Activated CD4-positive, alpha-beta T cell treated with anti-CD3 and anti-CD28 coated beads, Interleukin-2, amount 10 ng/mL, durations not matched to agents 7 days and 5 days (primary cell): ENCODE measurements around the gene USE1. TPM values are rescaled to one million over a fixed set of nuclear protein-coding genes. Genes with fewer than 3 reads are reported as not detected.

Experiments used
- CTCF ChIA-PET: fragments of 350-600 bp; sonication (Branson Sonifier 250); formaldehyde crosslinking; loops from one replicate; lab custom pipeline; 2021; ENCODE audit warnings: antibody characterized with exemption; lab: Charles Lee
- POLR2A ChIA-PET: fragments of 350-600 bp; sonication (Branson Sonifier 250); formaldehyde crosslinking; loops from one replicate; lab custom pipeline; 2021; ENCODE audit warnings: antibody characterized with exemption; lab: Charles Lee
- DNase-seq: peaks from one replicate; pipeline ENCODE4 v3.0.0-alpha.2; 2020
- H3K27ac Mint-ChIP-seq: one replicate; pipeline ENCODE4 v1.8.0; 2021; ENCODE audit warnings: mild to moderate bottlenecking, moderate library complexity, mixed read lengths
- H3K27me3 Mint-ChIP-seq: one replicate; pipeline ENCODE4 v1.8.0; 2021; ENCODE audit warnings: mixed read lengths
- H3K36me3 Mint-ChIP-seq: one replicate; pipeline ENCODE4 v1.8.0; 2021; ENCODE audit warnings: low read depth, mixed read lengths
- H3K4me1 Mint-ChIP-seq: one replicate; pipeline ENCODE4 v1.8.0; 2021; ENCODE audit warnings: mixed read lengths
- H3K4me3 Mint-ChIP-seq: one replicate; pipeline ENCODE4 v1.8.0; 2021; ENCODE audit warnings: mild to moderate bottlenecking, moderate library complexity, mixed read lengths
- H3K9me3 Mint-ChIP-seq: one replicate; pipeline ENCODE4 v1.8.0; 2021; ENCODE audit warnings: mixed read lengths
- total RNA-seq, 2 experiments: library from RNA; stranded (reverse); gene quantifications; one replicate each; pipeline ENCODE4 v1.2.3, GENCODE V29; 2021

Gene USE1
- total RNA-seq, 2 experiments from 2014 or later: 23.3 to 24.7 TPM

- POLR2A ChIA-PET: no interaction called here
- no peak for DNase-seq
- H3K9me3 Mint-ChIP-seq: no peaks in the 10 kb centered on the region
- CTCF ChIA-PET: interaction anchor here (0.6 to 3.9 kb wide), 6 partner anchors 10 to 47 kb away, joined by 4 to 17 read pairs (median 8); partner anchors contain the start of gene OCEL1
- no peak overlapping the region for H3K27ac Mint-ChIP-seq
- H3K4me3 Mint-ChIP-seq: no peak overlapping the region
- no peaks in the 10 kb centered on the region for H3K27me3 Mint-ChIP-seq
- no peaks in the 10 kb centered on the region for H3K36me3 Mint-ChIP-seq
- peaks cover 8% of the 10 kb centered on the region for H3K4me1 Mint-ChIP-seq
These were observed 44.1 kb downstream of the USE1 start for GRCh38 chr19:17259118-17259780.

GRCh38 chr19:17259934-17260333 is 44.8 kb downstream of the USE1 start:
- CTCF ChIA-PET: interaction anchor here (0.6 to 3.9 kb wide), 14 partner anchors 8 to 184 kb away, joined by 3 to 17 read pairs (median 4); partner anchors contain the start of genes ANKLE1, DDA1 and MYO9B
- no peaks in the 10 kb centered on the region for H3K36me3 Mint-ChIP-seq

GRCh38 chr19:17260842-17261325 is 45.7 kb downstream of the USE1 start:
- no peak overlapping the region for H3K27ac Mint-ChIP-seq
- peaks cover 17% of the 10 kb centered on the region for H3K4me1 Mint-ChIP-seq
- H3K36me3 Mint-ChIP-seq: no peaks in the 10 kb centered on the region
- H3K4me3 Mint-ChIP-seq: no peak overlapping the region
- H3K9me3 Mint-ChIP-seq: no peaks in the 10 kb centered on the region
- peak; percentile 93 for DNase-seq
- ChIA-PET POLR2A (no interaction called here), CTCF (interaction anchor here (0.6 to 3.9 kb wide), 15 partner anchors 9 to 1018 kb away, joined by 3 to 17 read pairs (median 4); partner anchors contain the start of genes ANKLE1, DDA1 and MYO9B)
- no peaks in the 10 kb centered on the region for H3K27me3 Mint-ChIP-seq

More at GRCh38 chr19:17259934-17260333, 44.8 kb downstream of the USE1 start:
- H3K27me3 Mint-ChIP-seq: no peaks in the 10 kb centered on the region
- no peak overlapping the region for H3K27ac Mint-ChIP-seq
- peaks cover 15% of the 10 kb centered on the region for H3K4me1 Mint-ChIP-seq
- POLR2A ChIA-PET: no interaction called here
- no peak overlapping the region for H3K4me3 Mint-ChIP-seq
- DNase-seq: no peak
- no peaks in the 10 kb centered on the region for H3K9me3 Mint-ChIP-seq

- ChIA-PET POLR2A (no interaction called here), CTCF (interaction anchor here (0.6 to 1.4 kb wide), 2 partner anchors 21 to 110 kb away, joined by 3 to 5 read pairs; no protein-coding TSS in a partner anchor)
- no peak overlapping the region for H3K4me3 Mint-ChIP-seq
- no peaks in the 10 kb centered on the region for H3K9me3 Mint-ChIP-seq
- peaks cover 27% of the 10 kb centered on the region for H3K4me1 Mint-ChIP-seq
- H3K27ac Mint-ChIP-seq: no peak overlapping the region
- DNase-seq: no peak
- no peaks in the 10 kb centered on the region for H3K27me3 Mint-ChIP-seq
- H3K36me3 Mint-ChIP-seq: no peaks in the 10 kb centered on the region
These were observed 47.4 kb downstream of the USE1 start for GRCh38 chr19:17262557-17262956.

DNA sequence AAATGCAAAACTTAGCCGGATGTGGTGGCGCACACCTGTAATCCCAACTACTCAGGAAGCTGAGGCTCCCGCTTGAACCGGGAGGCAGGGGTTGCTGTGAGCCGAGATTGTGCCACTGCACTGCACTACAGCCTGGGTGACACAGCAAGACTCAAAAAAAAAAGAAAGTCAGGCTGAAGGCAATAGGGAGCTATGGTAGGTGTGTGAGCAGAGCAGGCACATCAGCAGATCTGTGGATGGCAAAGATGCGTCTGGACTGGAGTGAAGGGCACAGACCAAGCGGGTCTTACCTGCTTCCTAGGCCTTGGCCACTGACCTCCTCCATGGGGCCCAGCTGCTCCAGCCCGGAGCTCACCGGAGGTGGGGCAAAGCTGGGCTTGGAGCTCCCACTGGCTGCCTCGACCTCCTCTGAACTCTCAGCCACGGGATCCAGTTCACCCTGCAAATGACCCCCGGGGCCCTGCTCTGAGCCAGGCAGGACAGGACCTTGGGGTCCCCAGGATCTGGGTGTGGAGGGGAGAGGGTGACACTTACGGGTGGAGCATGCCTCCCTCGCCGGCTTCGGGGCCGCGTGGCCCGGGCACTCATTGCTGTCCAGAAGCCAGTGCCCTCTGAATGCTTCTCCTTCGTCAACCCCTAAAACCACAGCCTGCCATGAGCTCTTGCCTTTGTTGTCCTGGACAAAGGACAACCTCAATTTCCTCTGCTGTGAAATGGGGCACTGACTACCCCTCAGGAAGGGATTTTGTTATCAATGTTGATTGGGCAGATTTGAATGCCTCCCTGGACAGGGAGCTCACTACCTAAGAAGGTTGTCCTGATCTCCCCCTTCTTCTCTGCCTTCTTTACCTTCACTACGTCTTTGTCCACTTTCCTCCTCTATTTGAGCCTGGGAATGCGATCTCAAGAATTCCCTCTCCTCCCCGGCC is 48.8 kb downstream of the USE1 start:
- Mint-ChIP-seq H3K4me3 (no peak overlapping the region), H3K4me1 (peaks cover 32% of the 10 kb centered on the region), H3K36me3 (peaks cover under 1% of the 10 kb centered on the region), H3K27ac (peak overlapping the region; percentile 76), H3K27me3 (no peaks in the 10 kb centered on the region), H3K9me3 (no peaks in the 10 kb centered on the region)
- POLR2A ChIA-PET: interaction anchor here (0.6 kb wide), 1 partner anchor 10 kb away, joined by 4 read pairs; no protein-coding TSS in a partner anchor
- CTCF ChIA-PET: interaction anchor here (0.6 to 1.9 kb wide), 7 partner anchors 8 to 200 kb away, joined by 3 to 7 read pairs (median 5); partner anchors contain the start of gene ANKLE1
- no peak for DNase-seq

DNA sequence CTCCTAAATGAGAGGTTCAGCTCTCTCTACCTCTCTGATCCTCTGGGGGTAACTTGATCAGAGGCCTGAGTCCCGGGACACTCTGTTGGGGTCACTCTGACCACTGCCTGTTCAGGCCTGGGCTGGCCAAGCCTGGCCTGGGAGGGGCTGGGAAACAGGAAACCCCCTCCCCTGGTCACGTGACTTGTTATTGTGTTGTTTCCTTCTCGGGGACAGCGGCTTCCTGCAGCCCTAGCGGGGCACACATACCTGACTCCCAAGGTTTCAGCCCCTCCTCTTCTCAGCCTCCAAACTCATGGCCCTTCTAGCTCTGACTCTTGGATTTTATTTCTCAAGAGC is 49.5 kb downstream of the USE1 start, which contains the start of gene USHBP1:
Gene USHBP1, minus strand, starts transcription at position 105 of the 339 bp plus-strand sequence. CDS start 446 bp downstream, outside the sequence.
- ChIA-PET POLR2A (no interaction called here), CTCF (interaction anchor here (1.3 to 1.9 kb wide), 3 partner anchors 9 to 19 kb away, joined by 5 to 7 read pairs (median 5); no protein-coding TSS in a partner anchor)
- H3K36me3 Mint-ChIP-seq: peaks cover 2% of the 10 kb centered on the region
- H3K4me1 Mint-ChIP-seq: peaks cover 32% of the 10 kb centered on the region
- DNase-seq: no peak
- H3K4me3 Mint-ChIP-seq: no peak within 1 kb of the TSS
- H3K27me3 Mint-ChIP-seq: no peaks in the 10 kb centered on the region
- no peaks in the 10 kb centered on the region for H3K9me3 Mint-ChIP-seq
- H3K27ac Mint-ChIP-seq: peak within 1 kb of the TSS; percentile 76

GRCh38 chr19:17266026-17266425 is 50.9 kb downstream of the USE1 start:
- Mint-ChIP-seq H3K4me3 (no peak overlapping the region), H3K27ac (no peak overlapping the region), H3K27me3 (no peaks in the 10 kb centered on the region), H3K9me3 (no peaks in the 10 kb centered on the region), H3K36me3 (peaks cover 6% of the 10 kb centered on the region), H3K4me1 (peaks cover 28% of the 10 kb centered on the region)
- ChIA-PET CTCF (interaction anchor here (0.8 to 2.5 kb wide), 10 partner anchors 8 to 51 kb away, joined by 4 to 16 read pairs (median 6); partner anchors contain the start of genes ANKLE1 and USE1), POLR2A (interaction anchor here (0.6 kb wide), 1 partner anchor 447 kb away, joined by 5 read pairs; no protein-coding TSS in a partner anchor)
- DNase-seq: no peak

- ChIA-PET CTCF (interaction anchor here (0.6 to 2.5 kb wide), 13 partner anchors 9 to 773 kb away, joined by 3 to 16 read pairs (median 5); partner anchors contain the start of genes ANKLE1, MRPL34 and USE1), POLR2A (interaction anchor here (0.7 to 0.9 kb wide), 3 partner anchors 13 to 52 kb away, joined by 3 to 4 read pairs (median 3); partner anchors contain the start of gene USE1)
- Mint-ChIP-seq H3K4me3 (peak overlapping the region; percentile 80), H3K36me3 (peaks cover 11% of the 10 kb centered on the region), H3K27me3 (no peaks in the 10 kb centered on the region), H3K27ac (peak overlapping the region; percentile 79), H3K9me3 (no peaks in the 10 kb centered on the region), H3K4me1 (peaks cover 27% of the 10 kb centered on the region)
- DNase-seq: no peak
These were observed 51.4 kb downstream of the USE1 start for GRCh38 chr19:17266589-17266974.

DNA sequence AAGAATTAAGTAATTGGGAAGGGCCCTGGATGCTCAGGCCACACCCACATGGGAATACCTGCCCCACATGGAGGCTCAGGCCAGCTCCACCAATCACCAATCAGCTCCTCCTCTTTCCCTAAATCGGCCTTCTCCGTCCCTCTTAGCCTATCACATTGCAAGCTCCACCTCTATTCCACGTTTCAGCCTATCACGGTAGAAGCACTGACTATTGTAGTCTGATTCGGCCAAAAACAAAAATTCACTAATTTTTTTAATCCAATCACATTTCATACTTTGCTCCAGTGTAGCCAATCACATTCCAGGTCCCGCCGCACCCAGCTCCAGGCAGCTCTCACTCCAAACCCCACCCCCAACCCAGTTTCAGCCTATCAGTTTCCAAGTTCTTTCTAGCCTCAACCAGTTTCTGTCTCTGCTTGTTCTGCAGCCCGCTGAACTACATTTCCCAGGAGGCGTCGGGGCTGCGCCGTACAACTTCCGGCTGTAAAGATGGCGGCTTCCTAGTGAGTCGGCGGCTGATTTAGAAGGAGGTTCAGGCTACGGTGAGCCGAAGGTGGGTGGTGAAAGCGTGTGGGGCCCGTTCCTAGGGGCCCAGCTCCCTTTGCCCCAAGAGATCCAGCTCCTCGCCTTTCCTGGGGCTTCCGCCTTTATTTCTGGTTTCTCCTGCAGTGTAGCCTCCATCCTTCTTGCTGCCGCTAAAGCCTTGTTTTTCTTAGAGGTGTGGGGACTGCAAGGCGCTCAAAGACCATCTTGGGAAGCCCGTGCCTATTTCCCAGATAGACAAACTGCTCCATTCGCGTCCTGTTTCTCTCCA is 52.0 kb downstream of the USE1 start, which contains the start of gene BABAM1:
Gene BABAM1, plus strand, starts transcription at position 469 of the 814 bp plus-strand sequence. CDS start 1,364 bp downstream, outside the sequence.
- Mint-ChIP-seq H3K36me3 (peaks cover 14% of the 10 kb centered on the region), H3K4me1 (peaks cover 27% of the 10 kb centered on the region), H3K9me3 (no peaks in the 10 kb centered on the region), H3K4me3 (peak within 1 kb of the TSS; percentile 80), H3K27ac (peak within 1 kb of the TSS; percentile 79), H3K27me3 (no peaks in the 10 kb centered on the region)
- CTCF ChIA-PET: interaction anchor here (0.6 to 2.5 kb wide), 13 partner anchors 9 to 774 kb away, joined by 3 to 16 read pairs (median 5); partner anchors contain the start of genes ANKLE1, MRPL34 and USE1
- DNase-seq: peak; percentile 99
- POLR2A ChIA-PET: interaction anchor here (0.6 to 0.9 kb wide), 4 partner anchors 13 to 52 kb away, joined by 3 to 4 read pairs (median 3); partner anchors contain the start of gene USE1

DNA sequence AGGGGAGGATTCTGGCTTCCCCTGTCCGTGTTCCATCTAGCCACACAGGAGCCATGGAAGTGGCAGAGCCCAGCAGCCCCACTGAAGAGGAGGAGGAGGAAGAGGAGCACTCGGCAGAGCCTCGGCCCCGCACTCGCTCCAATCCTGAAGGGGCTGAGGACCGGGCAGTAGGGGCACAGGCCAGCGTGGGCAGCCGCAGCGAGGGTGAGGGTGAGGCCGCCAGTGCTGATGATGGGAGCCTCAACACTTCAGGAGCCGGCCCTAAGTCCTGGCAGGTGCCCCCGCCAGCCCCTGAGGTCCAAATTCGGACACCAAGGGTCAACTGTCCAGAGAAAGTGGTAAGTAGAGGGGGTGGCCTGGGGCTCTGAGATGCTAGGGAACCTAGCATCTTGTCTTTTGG is 53.6 kb downstream of the USE1 start:
- H3K4me3 Mint-ChIP-seq: peak overlapping the region; percentile 51
- H3K27me3 Mint-ChIP-seq: no peaks in the 10 kb centered on the region
- ChIA-PET POLR2A (no interaction called here), CTCF (interaction anchor here (0.7 kb wide), 1 partner anchor 1395 kb away, joined by 3 read pairs; no protein-coding TSS in a partner anchor)
- H3K36me3 Mint-ChIP-seq: peaks cover 16% of the 10 kb centered on the region
- no peak overlapping the region for H3K27ac Mint-ChIP-seq
- no peaks in the 10 kb centered on the region for H3K9me3 Mint-ChIP-seq
- no peak for DNase-seq
- H3K4me1 Mint-ChIP-seq: peaks cover 26% of the 10 kb centered on the region
